RCC 7860 (cell line): ENCODE data around the gene MINPP1.
"Not testable (repeated sequence)": the region's sequence is repeated elsewhere in the genome, so short reads cannot be mapped to it uniquely, and the experiment has no call there.

Experiments used
- DNase-seq: peaks from one replicate; pipeline ENCODE4 v3.0.0-alpha.2; 2015; ENCODE audit warnings: low spot score
- FAIRE-seq: peaks from 2 replicates; lab custom pipeline; 2012; peaks lifted over from hg19 to GRCh38; lab: Jason Lieb, UNC

Gene MINPP1

DNA sequence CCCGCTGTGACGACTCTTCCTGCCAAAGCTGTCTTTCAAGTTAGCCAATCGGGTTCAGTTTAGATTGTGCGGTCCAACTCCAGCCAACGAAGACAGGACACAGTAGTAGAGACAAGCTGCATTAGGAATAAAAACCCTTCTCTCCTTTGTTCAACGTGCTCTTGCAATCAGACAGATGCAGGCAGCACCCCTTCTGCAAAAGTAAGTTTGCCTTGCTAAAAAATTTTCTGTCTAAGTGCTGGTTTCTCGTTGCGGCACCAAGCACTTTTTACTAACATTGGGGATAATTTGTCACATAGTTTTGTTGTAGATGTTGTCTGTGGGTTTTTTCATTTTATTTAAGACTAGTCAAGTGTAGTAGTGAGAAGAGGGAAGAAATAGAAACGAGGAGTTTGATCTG, 58.1 kb downstream of the MINPP1 start:
- FAIRE-seq (no peak), DNase-seq (no peak)

DNA sequence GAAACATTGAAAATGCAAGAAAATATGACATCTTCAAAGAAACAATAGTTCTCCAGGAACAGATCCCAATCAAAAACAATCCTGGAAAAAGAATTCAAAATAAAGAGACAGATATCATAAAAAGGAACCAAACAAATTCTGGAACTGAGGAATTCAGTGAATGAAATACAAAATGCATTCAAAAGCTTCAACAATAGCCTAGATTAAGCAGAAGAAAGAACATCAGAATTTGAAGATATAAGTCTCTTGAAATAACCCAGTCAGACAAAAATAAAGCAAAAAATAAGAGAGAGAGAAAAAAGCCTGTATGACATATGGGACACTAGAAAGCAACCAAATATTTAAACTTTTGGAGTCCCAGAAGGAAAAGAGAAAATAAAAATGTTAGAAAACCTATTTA, 60.3 kb downstream of the MINPP1 start:
- DNase-seq = no peak
- FAIRE-seq = no peak

DNA sequence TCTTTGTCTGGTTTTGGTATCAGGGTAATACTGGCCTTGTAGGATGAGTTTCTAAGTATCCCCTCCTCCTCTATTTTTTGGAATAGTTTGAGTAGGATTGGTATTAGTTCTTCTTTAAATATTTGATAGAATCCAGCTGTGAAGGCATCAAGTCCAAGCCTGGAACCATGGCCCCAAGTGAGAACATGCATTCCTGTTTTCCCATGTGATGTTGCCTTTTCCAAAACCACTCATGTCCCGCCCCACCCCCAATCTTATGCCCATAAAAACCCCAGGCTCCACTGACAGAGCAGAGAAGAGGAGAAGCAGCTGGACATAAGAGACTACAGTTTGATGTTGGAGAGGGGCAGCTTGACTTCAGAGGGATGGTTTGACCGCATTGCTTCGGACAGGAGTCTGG, 71.2 kb downstream of the MINPP1 start:
- no peak for FAIRE-seq
- DNase-seq = no peak

DNA sequence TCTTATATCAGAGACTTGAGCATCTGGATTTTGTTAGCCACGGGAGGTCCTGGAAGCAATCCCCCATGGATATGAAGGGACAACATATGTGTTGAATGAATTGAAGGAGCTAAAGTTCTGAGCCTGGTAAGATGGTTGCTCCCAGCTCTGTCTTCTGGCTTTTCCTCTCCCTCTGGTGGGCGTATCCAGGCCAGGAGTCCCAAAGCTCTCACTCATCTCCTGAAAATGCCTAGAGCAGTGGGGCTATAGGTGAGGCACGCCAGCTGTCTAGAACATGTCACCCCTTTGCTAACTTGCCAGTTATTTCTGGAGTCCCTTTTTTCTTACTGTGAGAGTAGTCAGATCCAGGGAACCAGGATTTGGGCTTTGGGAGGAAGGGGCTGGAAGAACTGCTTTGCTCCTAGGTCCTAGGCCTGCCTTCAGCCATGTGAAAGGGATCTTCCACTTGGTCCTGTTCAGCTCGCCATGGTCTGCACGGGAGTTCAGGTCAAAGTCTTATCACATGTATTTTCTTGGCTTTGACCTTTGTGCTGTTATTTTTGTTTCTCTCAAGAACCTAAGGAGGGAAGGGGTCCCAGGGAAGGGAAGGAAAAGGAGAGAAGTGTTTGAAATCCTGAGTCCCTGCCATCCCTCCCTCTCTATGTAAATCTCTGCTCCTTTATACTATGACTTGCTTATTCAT, 73.6 kb downstream of the MINPP1 start:
- no peak for FAIRE-seq
- DNase-seq = no peak

DNA sequence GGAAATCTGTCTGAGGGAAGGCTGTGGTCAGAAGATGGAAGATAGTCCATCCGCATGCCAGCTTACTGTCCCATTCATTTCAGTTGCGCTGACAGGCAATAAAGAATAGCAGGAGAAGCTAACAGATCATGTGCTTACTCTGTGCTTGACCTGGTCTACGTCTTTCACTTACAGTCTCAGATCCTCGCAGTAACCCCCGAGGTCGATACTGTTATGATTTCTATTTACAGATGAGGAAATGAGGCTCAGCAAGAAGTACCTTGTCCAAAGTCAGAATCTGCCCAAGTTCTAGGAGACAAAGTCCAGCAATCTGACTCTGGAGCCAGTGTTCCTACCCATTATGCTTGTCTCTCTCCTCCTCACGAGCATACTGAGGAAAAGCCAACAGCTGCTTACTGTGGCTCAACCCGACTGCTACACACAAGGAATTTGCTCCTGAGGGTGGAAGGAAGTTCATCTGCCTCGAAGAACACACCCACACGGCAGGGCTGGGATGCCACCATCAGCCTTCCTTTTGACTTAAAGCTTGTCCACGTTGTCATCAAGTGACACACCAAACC, 74.2 kb downstream of the MINPP1 start:
- FAIRE-seq = no peak

DNA sequence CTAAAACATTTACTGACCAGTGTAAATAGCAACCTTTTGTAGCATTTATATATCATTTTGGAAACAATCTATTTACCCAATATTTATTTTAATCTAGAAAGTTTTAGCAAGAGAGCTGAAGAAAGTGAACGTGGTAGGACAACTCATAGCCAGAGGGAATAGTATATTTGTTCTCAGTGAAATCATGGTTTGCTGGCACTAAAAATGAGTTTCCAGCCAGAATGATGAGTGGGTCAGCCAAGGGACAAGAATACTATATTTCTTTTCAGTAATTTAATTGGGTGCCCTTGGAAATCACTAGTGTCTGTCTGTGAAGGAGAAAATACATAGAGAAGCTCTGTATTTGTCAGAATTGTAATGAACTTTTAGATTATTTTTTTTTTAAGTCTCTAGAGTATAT, 74.9 kb downstream of the MINPP1 start:
- no peak for DNase-seq
- FAIRE-seq = no peak

More for the DNA sequence above, 74.2 kb downstream of the MINPP1 start:
- no peak for DNase-seq

DNA sequence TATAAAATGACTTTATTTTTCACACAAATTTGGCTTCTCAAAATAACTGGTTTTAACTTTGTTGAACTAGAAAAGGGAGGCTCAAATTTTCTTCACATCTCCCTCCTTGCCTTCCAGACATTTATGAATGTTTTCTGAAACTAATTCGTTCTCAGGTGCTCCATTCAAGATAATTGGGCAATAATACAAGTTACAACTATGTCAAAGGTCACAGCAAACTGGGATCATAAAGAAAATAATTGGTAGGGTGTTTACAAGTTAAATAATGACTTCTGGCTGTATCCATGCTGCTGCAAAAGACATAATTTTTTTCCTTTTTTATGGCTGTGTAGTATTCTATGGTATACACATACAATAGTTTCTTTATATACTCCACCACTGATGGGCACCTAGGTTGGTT, 75.3 kb downstream of the MINPP1 start:
- DNase-seq = no peak
- no peak for FAIRE-seq

DNA sequence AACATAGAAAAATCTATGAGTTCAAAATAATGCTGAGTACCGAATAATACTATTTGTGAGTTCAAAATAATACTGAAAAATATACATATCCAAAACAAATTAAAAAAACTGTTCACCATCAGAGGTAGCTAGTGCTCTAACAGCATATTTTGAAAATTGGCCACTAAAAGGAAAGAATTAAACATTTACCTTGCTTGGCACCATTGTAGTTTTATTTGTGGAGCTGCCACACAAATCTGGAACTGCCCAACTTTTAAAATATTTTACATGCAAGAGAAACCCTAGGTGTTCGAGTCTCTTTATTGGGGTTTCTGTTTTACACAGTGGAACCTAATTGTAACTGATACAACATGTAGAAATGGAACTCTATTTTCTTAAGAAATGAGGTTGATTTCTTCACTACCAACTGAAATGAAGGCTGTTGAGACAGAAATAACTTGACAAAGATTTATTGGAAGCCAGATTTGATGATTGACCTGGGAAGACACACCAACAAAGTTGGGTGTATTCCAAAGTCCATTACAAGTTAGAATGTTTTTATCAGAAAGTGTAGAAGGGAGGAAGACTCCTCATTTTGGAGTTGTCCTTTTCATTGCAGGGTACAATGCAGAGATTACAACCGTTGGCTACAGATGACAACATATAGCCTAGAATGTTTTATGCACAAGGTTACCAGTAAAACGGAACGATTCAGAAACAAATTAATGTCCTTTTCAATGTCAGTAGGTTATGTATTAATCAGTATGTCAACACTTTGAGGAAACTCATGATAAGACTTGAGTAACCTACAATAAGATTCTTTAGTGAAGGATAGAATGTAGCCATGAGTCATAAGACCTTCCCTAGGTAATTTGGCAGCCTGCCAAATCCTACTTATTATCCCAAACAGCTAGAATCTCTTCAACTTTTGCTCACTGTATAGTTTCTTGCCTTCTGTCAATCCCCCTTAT, 81.1 kb downstream of the MINPP1 start:
- peak; percentile 92 for DNase-seq
- FAIRE-seq = peak; percentile 97

DNA sequence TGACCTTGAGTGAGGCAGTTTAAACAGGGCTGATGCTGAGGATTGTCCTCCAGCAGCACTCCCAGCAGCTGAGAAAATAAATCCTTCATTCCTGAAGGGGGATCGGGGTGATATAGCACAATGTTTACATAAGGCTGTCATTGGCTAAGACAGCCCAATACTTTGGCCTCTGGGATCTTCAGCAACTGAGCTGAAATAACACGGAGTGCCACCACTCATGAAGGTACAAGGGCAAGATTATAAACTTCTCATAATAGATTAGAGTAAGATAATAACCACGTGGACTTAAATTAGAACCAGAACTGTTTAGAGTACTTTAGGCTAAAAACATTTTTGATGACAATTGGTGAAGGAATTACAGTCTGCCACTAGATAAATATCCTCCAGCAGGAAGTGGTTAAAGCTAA, 85.0 kb downstream of the MINPP1 start:
- FAIRE-seq (no peak), DNase-seq (no peak)

DNA sequence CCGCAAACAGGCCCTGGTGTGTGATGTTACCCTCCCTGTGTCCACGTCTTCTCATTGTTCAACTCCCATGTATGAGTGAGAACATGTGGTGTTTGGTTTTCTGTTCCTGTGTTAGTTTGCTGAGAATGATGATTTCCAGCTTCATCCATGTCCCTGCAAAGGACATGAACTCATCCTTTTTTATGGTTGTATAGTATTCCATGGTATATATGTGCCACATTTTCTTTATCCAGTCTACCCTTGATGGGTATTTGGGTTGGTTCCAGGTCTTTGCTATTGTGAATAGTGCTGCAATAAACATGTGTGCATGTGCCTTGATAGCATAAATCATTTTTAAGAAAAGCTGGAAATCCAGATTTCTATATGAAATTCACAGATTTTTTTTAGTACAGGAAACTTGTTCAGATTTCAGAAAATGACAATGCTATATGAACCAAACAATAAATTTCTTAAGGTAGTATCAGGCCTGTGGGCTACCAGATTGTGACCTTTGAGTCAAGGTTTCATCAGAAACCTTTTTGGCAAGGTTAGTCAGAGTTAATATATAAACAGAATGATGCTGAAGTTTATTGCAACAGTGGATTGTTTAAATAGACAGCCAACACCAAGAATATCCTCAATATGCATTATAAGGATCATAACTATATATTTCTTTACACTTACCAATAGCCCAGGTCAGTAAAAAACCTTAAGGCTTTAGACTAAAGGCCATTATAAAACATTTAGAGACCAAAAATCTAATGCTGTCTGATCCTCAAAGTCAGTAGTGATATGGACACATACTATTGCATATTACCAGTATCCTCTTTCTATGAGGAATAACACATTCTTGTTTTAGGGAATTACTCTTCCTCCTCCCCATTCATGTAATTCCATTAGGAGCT, 86.3 kb downstream of the MINPP1 start:
- no peak for DNase-seq
- peak; percentile 92 for FAIRE-seq

DNA sequence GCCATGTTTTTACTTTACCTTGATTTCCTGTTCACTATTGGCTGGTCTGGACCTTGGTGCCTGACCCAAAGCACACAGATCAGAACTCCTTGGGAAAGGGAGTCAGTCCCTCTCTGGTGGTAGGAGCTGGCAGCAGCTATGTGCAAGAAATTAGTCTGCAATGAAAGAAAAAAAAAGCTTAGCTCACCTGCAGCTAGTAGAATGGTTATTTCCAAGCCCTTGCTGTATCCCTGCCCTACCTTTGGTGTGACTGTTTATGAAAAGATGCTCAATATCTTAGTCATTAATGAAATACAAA, 86.8 kb downstream of the MINPP1 start:
- DNase-seq (no peak), FAIRE-seq (no peak)

DNA sequence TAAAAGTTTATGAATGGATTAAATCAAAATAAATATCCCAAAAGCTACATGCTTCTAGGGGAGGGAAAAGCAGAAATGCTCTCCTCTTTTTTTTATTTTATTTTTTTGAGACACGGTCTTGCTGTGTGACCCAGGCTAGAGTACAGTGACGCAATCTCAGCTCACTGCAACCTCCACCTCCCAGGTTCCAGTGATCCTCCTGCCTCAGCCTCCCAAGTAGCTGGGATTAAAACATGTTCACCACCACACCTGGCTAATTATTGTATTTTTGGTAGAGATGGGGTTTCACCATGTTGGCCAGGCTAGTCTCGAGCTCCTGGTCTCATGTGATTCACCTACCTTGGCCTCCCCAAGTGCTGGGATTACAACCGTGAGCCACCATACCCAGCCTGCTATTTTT, 88.2 kb downstream of the MINPP1 start:
- not testable (repeated sequence) for DNase-seq, FAIRE-seq

DNA sequence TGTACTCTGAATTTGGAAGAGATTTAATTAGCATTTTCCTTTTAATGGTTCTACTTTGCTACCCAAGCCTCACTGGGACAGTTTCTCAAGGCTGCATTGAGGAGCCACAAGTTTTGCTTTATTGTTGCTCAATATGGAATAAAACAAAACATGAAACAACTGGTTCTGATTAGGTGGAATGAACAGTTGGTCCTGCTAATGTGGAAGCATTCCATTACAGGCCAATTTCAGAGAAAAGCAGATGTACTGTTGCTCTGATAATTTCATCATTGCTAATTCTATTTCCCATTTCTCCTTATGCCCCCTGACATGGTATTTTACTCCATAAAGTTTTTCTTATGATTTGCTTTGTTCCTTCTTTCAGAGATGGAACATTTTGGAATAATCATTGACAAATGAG, 89.0 kb downstream of the MINPP1 start:
- FAIRE-seq (no peak), DNase-seq (no peak)

DNA sequence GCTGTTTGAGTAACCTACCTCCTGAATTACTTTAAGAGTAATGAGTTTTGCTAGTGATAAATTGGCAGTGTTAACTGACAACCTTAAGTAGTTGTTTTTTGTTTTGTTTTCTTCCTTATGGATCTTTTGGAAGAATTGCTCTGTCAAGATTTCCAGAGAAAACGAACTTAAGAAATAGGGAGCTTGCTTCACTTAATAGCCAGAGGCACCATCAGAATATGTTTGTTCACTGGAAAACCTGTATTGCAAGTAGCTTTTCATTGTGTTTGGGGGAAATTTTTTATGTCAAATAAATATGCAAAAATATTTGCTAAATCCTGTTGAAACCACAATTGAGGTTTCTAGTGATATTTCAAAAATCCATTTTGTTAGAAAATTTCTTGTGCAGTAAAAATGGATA, 89.5 kb downstream of the MINPP1 start:
- DNase-seq (no peak), FAIRE-seq (no peak)

DNA sequence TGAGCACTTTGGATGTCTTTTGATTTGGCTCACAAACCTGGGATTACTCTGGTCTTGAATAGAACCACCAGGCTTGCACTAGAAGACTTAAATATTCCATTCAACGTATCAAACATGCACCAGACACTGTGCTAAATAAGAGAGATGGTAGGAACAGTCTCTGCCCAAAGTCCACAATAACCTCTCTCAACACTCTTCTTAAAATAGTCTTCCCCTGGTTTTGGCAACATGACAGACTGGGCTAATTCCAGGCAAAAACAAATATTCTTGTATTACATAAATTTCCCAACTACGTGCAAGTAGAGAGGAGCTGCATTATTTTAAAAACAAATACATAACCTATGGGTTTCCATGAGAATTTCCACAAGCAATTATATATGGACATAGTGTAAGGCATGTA, 90.2 kb downstream of the MINPP1 start:
- FAIRE-seq = no peak

DNA sequence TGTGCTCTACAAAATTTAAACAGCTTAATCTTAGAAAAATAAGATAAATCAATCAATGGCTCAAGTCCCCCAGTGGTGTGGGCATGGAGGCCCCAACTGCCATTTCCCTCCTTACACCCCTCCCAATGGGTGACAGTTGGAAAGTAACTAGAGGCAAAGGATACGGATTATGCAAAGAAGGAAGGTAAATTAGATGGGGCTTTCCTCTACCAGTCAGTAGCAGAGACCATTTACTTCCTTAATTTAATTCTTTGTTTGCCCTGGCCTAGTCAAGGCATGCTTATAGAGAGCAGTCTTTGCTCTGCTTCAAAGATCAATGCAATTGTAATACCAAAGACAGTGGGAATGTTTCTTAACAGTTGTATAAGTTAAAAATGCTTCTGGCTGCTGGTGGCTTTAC, 91.7 kb downstream of the MINPP1 start:
- no peak for FAIRE-seq
- DNase-seq = no peak

More for the DNA sequence above, 90.2 kb downstream of the MINPP1 start:
- no peak for DNase-seq

DNA sequence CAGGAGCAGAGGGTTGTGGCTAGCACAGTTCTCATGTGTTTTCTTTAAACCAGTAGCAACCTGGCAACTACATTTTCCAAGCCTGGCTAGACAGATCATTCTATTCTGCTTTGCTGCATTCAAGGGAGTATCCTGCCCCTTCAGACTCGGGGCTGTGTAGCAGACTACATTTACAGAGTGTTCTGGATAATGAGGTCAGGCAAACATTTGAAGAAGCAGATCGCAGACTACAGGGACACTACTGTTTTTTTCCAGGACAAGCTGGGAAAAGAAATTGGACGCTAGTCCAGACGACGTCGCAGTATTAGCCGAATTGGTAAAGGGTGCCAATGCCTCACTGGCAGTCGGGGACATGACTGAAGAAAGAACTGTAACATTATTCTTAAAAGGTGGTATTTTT, 94.0 kb downstream of the MINPP1 start:
- FAIRE-seq (no peak), DNase-seq (no peak)

DNA sequence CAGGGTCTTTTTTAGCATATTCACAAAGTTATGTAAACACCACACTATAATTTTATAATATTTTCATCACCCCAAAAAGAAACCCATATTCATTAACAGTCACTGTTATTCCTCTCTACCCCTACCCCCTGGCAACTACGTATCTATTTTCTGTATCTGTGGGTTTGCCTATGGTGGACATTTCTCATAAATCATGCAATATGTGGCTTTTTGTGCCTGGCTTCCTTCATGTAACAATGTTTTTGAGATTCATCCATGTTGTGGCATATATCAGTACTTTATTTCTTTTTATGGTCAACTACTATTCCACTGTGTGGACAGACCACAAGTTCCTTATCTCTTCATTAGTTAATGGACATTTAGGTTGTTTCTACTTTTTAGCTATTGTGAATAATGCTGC, 95.9 kb downstream of the MINPP1 start:
- FAIRE-seq (no peak), DNase-seq (no peak)
